Spleen (tissue), 7 donors: Measurements from ENCODE around the gene GFPT2.

Experiments used
- CTCF ChIP-seq, 11 experiments: fragments of 200-600 bp in 7 of 11; fragments of 450-650 bp in 4 of 11; sonication (generic) in 4 of 11; IDR thresholded peaks in 8 of 11; conservative IDR thresholded peaks in 3 of 11; 1 replicate in 7 of 11; 2 replicates in 4 of 11; pipeline versions ENCODE4 v1.4.0 to v1.8.0; 2016 to 2021; ENCODE audit warnings: antibody characterized with exemption in 11 of 11, inconsistent platforms in 4 of 11, mild to moderate bottlenecking in 1 of 11
- POLR2A ChIP-seq, 3 donors: fragments of 450-650 bp; IDR thresholded peaks; one replicate each; pipeline ENCODE4 v1.5.1; 2017; ENCODE audit warnings: antibody characterized with exemption in 3 of 3, mild to moderate bottlenecking in 1 of 3
- POLR2AphosphoS5 ChIP-seq, 3 donors: sonication (generic); formaldehyde crosslinking; IDR thresholded peaks; one replicate each; pipeline ENCODE4 v1.5.1; 2017; ENCODE audit warnings: antibody characterized with exemption in 3 of 3
- donor health status: DM: no; HTN: no; CAD: no; lungs with moderate emphysema.
- donor health status: DM: no; HTN: no; CAD: no.
- donor health status: DM: no; HTN: no; CAD: no.

- TF ChIP-seq CTCF (IDR thresholded peaks at IDR 0.05 in 8 of 11, conservative IDR thresholded peaks at IDR 0.05 in 3 of 11), result no peak
- TF ChIP-seq POLR2A (IDR thresholded peaks at IDR 0.05), result no peak
- no peak for TF ChIP-seq POLR2AphosphoS5 (IDR thresholded peaks at IDR 0.05)
Measured at GRCh38 chr5:180395540-180396274, 42.6 kb upstream of the GFPT2 start.
